GM21717 (cell line): ENCODE measurements around the gene G3BP1.
"Not testable (repeated sequence)": the region's sequence is repeated elsewhere in the genome, so short reads cannot be mapped to it uniquely, and the experiment has no call there.

Source experiments
- ATAC-seq: cut with Tn5 transposase; IDR thresholded peaks from one replicate; pipeline ENCODE4 v1.9.1; 2021; ENCODE audit warnings: mild to moderate bottlenecking, moderate library complexity; ENCODE audit not compliant: unreplicated experiment

G3BP1 gene

DNA sequence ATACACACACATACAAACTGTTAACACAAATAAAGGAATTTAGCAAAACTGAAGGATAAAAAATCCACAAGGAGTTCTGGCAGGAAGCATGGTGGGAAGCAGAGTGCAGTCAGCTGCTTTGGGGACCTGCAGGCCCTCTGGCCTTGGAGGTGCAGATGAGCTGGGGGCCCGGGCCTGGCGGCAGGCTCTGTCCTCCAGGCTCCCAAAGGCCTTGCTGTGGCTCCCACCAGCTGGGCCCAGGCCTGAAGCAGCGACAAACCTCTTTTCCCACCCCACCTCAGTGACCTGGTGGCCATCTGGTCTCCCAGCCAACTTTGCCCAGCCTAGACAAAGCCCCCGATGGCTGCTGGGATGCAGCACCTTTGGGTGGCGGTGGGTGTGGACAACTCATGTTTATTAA, 85.1 kb downstream of the G3BP1 start:
- ATAC-seq = no peak

DNA sequence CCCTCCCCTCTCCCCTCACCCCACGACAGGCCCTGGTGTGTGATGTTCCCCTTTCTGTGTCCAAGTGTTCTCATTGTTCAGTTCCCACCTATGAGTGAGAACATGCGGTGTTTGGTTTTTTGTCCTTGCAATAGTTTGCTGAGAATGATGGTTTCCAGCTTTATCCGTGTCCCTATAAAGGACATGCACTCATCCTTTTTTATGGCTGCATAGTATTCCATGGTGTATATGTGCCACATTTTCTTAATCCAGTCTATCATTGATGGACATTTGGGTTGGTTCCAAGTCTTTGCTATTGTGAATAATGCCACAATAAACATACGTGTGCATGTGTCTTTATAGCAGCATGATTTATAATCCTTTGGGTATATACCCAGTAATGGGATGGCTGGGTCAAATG, 89.1 kb downstream of the G3BP1 start:
- not testable (repeated sequence) for ATAC-seq
